ENCODE results near the gene KIAA1328.

The KIAA1328 gene

DNA sequence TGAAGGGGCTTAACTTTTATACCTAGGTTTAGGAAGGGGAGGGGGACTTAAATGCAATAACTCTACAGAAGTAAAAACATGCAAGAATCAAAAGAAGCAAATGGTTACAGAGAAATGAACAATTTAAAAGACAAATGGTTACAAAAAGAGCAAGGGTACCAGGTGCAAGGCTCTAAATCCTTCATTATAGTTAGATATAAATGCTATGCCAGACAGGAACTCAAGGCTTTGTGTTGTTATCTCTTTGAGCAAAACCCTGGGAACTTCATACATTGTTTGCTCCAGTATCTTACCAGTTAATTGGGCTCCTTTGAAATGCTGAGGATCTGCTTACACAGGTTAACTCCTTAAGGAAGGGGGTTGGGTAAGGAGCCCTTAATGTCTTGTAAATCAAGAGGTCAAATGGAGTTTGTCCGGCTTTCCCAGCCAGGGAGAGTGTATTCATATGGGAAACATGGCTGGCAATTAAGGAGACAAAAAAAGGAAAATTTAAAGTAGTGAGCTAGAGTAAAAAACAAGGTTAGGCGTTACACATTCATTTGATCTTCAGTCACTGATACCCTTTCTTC, 389.2 kb downstream of the KIAA1328 start:
- DNase-seq (ENCODE audit: low read depth in 2 of 2), result no peak

DNA sequence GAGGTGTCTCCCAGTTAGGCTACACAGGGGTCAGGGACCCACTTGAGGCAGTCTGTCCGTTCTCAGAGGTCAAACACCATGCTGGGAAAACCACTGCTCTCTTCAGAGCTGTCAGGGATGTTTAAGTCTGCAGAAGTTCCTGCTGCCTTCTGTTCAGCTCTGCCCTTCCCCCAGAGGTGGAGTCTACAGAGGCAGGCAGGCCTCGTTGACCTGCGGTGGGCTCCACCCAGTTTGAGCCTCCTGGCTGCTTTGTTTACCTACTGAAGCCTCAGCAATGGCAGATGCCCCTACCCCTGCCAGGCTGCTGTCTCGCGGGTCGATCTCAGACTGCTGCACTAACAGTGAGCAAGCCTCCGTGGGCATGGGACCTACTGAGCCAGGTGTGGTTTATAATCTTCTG, 390.3 kb downstream of the KIAA1328 start:
- no peak for DNase-seq (ENCODE audit: low read depth in 2 of 2)

DNA sequence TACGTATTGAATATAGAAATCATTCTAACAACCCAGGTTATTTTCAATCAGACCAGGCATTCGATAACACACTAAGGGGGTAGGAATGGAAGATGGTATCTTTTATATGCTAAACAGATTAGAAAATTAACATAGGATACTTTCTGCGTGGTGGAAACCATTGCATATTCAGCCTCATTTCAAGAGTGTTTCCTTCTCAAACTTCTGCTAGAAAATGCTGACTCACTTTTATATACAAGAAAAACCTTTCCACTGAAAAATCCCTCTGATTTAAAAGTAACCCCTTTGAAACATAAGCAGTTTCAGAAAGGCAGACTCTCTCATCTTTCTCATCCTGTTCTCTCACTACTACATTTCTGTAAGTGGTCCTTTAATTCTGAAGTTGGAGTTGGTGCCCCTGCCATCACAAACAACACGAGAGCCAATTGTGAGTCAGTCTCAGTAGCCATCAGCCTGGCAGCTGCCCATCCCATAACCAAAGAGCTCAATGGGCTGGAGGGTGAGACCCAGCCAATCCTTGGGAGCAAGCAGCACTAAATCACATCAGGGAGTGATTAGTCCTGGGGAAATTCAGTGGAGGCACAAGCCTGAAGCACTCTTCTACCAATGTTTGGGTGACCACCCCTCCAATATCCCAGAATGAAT, 393.5 kb downstream of the KIAA1328 start:
- no peak for DNase-seq (ENCODE audit: low read depth in 2 of 2)

DNA sequence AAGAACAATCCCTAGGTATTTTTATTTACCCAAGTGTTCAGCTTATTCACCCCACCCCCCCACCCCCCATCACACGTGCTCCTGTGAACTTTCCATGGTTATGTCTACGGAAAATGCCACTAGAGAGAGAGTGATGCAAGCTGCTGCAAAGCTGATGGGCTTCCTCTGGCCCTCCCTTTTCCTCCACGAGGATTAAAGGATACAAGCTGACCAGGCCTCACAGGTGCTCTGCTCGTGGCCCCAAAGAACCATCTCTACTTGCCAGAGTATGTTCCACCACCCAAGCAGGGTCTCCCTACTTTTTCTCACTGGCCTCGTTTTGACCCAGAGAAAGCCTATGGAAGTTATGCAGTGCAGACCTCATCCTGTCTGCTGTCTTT, 394.1 kb downstream of the KIAA1328 start:
- DNase-seq (ENCODE audit: low read depth in 2 of 2), result no peak

- DNase-seq (ENCODE audit: low read depth in 2 of 2), result no peak
Measured at GRCh38 chr18:37225279-37225678, 396.4 kb downstream of the KIAA1328 start.

- DNase-seq (ENCODE audit: low read depth in 2 of 2), result no peak
Measured at GRCh38 chr18:37230768-37231167, 401.8 kb downstream of the KIAA1328 start.

GRCh38 chr18:37231251-37231650, 402.3 kb downstream of the KIAA1328 start:
- DNase-seq (ENCODE audit: low read depth in 2 of 2), result no peak

DNA sequence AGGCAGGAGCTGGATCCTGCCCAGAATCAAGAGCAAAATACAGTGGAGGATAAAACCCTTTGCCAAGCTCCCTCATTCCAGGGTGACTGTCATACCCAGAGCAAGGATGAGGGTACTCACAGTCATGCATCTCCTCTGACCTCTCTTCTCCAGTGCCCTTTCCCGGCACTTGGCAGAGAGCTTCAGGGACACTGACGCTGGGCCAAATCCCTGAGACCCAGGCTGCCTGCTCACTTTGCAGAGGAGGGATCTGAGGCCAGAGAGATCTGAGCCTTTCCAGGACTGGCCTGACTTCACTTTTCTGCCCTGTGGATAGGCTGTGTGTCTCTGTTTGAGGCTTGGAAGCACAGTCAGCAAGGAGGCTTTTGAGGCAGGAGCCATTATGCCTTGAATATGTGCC, 406.7 kb downstream of the KIAA1328 start:
- no peak for DNase-seq (ENCODE audit: low read depth in 2 of 2)

DNA sequence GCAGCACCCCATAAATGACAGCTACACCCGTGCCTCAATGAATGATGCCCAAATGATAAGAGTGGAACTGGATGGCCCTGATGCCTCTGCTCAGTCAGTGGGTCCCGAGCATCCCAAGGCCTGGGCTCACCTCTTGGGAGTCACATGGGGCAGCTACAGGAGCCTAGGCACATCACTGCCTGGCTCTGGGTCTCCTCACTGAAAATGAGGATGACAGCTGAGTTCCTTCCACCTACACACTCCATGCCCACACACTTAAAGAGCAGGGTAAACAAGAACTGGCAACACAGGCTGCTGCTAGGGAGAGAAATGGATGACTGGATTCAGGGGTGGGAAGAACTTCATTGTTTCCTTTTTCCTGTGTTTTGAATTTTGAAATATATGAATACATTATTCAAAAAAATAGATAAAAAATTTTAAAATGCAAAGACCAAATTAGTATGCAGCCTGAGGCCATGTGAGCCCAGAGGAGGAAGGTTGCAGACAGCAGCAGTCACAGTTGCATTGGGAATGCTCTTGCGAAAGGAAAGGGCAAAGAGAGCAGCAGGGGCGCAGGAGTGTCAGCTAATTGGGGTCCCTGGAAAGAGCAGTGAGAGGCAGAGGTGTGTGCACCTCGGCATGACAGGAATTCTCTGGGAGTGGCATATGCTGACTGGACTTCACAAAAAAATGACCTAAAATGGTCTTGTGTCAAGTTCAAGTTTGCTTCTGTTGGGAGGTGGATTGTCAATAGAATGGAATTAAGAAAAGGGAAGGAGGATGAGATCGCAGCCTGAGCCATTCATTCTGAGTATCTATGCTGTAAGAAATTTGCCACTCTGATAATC, 409.6 kb downstream of the KIAA1328 start:
- DNase-seq (ENCODE audit: low read depth in 2 of 2), result no peak

DNA sequence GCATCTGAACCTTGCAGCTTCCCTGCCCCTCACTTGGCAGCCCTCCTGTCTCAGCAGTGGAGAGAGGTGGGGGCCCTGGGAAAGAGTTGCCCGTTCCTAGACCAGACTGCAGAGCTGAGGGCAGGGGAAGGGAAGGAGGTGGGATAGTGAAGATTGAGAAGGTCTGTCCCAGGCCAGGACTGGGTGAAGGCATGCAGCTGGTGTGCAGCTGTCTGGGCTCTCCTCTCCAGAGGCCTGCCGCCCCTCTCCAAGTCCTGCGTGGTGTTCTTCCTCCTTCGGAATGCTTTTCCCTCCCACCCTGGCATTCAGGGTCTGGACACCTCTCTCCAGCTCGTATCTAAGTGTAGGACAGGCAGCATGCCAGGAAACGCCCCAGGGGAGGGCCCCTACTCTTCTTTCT, 413.2 kb downstream of the KIAA1328 start:
- no peak for DNase-seq (ENCODE audit: low read depth in 2 of 2)

DNA sequence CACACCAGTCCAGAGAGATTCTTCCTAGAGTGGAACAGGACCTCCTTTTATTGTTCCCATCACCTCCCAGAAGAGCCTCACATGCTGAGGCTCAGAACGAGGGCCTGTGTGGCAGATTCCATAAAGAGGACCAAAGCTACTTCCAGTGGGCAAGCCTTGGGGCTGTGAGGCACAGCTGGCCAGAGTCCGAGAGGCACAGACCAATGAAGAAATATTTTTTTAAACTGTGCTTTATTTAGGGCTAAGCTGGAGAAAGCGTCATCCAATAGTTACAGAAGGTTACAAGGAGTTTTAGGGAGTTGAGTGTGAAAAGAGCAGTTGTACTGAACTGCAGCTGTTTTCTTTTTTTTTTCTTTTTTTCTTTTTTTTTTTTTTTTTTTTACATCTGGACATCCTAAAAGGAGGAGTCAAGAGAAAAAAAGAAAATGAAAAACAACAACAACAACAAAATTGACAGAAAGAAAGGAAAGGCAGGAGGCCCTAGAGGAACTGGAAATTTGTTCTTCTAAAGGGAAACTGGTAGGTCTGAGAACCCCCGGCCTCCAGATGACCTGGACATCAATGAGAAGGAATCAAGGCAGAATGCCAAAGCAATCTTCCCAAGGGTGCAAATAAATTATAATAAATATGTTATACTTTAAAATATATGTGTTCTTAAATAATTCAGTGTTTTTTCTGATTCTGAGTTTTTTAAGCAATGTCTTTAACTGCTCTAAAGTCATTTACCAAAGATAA, 414.1 kb downstream of the KIAA1328 start:
- DNase-seq (ENCODE audit: low read depth in 2 of 2), result no peak

DNA sequence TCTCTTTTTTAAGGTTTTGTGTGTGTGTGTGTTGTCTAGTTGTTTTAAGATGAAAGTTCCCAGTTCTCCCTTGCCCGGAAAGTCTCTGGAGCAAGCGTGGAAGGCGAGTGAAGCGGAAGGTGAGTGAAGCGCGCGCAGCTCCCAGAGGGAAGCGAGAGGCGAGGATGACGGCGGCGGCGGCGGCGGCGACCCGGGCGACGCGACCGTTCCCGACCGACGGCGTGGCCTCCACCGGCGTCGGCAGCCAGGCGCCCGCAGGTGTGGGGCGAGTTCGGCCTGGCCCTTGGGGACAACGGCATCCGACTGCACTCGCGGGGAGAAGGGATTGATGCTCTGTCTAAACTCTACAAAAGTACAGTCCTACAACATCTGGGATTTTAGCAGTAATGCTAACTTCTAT, 414.8 kb downstream of the KIAA1328 start:
- no peak for DNase-seq (ENCODE audit: low read depth in 2 of 2)

DNA sequence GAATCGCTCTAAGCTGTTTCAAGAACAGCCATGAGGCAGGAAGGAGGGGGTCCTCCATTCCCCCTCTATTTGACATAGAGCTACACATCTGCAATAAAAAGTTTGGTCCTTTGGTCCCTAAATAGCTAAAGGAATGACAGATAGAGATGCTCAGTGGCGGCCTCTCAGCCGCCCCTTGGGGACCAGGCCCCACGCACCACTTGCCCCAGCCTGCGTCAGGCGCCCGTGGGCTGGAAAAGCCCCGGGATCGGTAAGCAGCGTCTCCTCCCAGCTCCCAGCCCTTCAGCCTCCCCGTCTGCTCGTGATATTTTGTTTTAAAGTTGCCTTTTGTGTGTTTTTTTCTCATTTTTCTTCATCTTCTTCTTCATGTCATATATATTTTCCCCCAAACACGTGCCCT, 415.7 kb downstream of the KIAA1328 start:
- no peak for DNase-seq (ENCODE audit: low read depth in 2 of 2)

DNA sequence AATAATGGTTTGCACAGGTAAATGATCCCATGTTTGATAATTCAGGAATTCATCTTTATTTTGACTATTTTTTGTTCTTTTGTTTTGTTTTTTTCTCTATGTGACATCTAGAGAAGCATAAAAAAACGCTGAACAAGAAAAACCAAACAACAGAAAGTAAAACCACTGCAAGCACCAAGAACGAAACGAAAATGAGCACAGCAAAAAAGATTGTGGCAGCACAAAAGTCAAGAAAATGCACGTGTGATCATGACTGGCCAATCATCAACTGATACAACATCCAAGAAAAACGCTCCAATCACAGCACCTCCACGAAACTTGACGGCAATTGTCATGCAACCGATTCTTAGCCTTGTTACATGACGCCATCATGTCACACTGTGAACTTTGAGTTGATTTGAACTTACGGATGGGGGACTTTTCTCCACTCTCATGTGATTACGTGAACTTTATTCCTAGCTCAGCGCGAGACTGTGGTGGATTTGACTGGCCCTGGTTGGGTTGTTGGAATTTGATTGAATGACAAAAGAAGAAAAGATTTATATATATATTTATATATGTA, 417.9 kb downstream of the KIAA1328 start:
- no peak for DNase-seq (ENCODE audit: low read depth in 2 of 2)

GRCh38 chr18:37247497-37248161, 418.7 kb downstream of the KIAA1328 start:
- DNase-seq (ENCODE audit: low read depth in 2 of 2), result no peak

DNA sequence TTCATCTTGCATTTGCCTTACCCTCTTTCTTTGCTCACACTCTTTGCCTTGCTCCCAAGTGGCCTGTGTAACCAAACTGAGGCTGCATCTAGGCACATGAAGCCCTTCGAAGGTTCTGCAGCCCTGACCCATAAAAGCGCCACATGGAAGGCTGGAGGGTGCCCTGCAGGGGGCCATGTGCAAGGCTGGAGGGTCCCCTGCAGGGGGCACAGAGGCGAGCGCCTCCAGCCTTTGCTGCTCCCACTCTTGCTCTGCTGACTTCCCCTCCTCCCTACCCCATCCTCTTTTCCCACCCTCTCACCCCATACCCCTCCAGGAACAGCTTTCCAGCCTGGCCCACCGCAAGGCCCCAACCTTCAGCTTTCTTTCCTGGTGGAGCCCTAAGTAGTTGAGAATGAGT, 419.4 kb downstream of the KIAA1328 start:
- no peak for DNase-seq (ENCODE audit: low read depth in 2 of 2)

DNA sequence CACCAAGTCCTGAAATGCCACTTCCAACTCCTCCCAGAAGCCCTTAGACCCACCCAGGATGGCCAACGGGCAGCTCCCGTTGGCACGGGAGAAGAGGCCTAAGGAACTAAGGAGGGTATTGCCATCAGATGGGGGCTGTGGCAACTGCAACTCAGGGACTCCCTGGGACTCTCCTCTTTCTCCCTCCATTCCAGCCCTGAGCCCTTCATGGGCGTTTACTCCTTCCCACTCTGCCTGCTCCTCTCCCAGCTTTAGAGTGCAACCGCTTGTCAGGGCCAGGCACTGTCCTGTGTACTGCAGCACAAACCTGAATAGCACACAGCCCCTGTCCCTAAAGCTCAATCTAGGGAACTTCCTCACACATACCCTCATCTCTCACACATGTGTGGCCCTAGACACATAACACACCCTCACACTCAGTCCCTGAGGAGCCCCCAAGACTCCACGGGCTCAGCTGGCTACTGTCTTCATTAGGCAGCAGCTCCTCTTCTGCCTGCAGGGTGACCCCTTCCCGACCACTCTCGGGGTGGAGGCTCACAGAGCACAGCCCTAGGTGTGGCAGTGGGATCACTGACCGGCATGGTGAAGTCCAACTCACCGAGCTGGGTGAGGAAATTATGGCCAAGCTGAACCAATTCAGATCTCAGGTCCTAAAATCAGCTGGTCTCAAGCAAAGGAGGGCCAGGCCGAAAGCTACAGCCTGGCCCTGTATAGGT, 420.4 kb downstream of the KIAA1328 start:
- no peak for DNase-seq (ENCODE audit: low read depth in 2 of 2)

DNA sequence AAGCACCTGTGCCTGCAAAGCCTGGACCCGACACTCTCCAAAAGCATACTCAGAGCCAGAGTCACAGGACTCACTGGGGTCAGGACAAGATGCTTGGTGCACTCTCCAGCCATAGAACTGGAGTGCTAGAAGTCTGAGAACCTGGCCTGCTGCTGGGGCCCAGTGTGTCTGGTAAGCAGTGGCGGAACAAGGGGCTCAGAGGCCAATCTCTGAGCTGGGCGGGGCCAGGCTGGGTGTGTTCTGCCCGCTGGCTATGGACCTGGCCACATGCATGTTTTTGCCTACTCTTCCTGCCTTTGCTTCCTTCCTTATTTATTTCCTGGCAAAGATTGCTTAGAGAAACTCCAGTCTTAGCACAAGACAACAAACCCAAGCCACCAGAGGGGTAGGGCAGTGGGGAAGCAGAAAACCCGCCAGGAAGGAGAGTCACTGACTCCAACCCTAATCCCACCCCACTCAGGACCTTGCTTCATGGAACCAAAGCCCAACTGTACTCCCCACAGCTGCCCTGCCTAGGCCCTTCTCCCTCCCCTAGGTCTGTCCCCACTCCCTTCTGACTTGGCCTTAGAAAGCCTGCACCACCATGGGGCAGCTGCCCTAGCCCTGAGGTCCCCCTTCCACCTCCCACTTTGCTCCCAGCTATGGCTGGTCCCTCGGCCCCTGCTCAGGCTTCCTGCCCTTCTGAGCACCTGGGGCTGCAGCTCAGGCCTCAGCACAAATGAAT, 421.1 kb downstream of the KIAA1328 start:
- no peak for DNase-seq (ENCODE audit: low read depth in 2 of 2)

GRCh38 chr18:37251679-37252078, 422.8 kb downstream of the KIAA1328 start:
- no peak for DNase-seq (ENCODE audit: low read depth in 2 of 2)

DNA sequence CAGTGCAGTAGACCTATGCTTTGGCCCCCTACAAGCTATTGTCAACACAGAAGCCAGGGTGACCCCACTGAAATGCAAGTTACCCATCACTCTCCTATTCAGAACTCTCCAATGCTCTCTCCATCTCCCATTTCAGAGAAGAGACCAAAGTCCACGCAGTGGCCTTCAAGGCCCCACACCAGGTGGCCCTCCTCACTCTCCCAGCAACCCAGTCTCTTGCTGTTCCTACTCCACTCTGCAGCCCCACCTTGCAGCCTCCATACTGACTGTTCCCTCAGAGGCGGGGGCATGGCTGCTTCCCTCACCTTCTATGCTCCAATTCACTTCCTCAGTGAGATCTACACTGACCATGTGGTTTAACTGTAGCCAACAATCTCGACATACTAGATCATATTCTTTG, 423.4 kb downstream of the KIAA1328 start:
- no peak for DNase-seq (ENCODE audit: low read depth in 2 of 2)

Data from stimulated activated CD8-positive, alpha-beta memory T cell treated with anti-CD3 and anti-CD28 coated beads, Interleukin-15, amount 100 ng/mL, for 4 hours (primary cell).